Ishikawa (cell line): ENCODE measurements around the gene GNPDA1.

Source experiments
- CREB1 ChIP-seq: IDR thresholded peaks from 2 replicates; pipeline ENCODE4 v1.6.1; 2012; ENCODE audit warnings: low read depth
- EP300 ChIP-seq: IDR thresholded peaks from 2 replicates; pipeline ENCODE4 v1.6.1; 2012; ENCODE audit warnings: borderline replicate concordance
- FOXM1 ChIP-seq: IDR thresholded peaks from 2 replicates; pipeline ENCODE4 v1.6.1; 2012; ENCODE audit warnings: low read depth, borderline replicate concordance
- RAD21 ChIP-seq: IDR thresholded peaks from 2 replicates; pipeline ENCODE4 v1.6.1; 2012; ENCODE audit warnings: low read depth
- TAF1 ChIP-seq: IDR thresholded peaks from 2 replicates; pipeline ENCODE4 v1.6.1; 2012; ENCODE audit warnings: low read depth, mild to moderate bottlenecking
- YY1 ChIP-seq: IDR thresholded peaks from 2 replicates; pipeline ENCODE4 v1.6.1; 2012; ENCODE audit warnings: low read depth

DNA sequence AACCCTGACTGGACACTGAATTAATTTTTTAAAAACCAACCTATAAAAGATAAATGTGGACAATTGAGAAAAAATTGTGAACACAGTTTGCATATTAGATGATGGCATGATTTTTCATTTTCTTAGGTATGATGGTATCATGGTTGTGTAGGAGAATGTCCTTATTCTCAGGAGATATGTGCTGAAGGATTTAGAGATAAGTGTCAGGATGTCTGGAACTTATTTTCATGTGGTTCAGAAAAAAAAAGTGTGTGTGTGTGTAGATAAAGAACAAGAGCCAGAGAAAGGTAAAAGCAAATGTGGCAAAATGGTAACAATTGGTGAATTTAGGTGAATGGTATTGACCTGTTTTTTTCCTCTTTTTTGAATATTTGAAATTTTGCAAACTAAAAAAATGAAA is 4.0 kb downstream of the GNPDA1 start:
- no peak for TF ChIP-seq CREB1
- TF ChIP-seq YY1, result no peak
- no peak for TF ChIP-seq RAD21
- TF ChIP-seq TAF1, result no peak
- TF ChIP-seq EP300, result no peak
- no peak for TF ChIP-seq FOXM1
